Prostate gland (tissue), 2 donors: ENCODE data around the gene ABHD2. TPM values are rescaled to one million over a fixed set of nuclear protein-coding genes. Genes with fewer than 3 reads are reported as not detected.

Experiments used
- DNase-seq: peaks from one replicate; pipeline ENCODE4 v3.0.0-alpha.2; 2019; ENCODE audit warnings: low spot score
- H3K27ac ChIP-seq, 2 donors: fragments of 200-600 bp; sonication (generic); 2 replicates each; pipeline ENCODE4 v1.5.1; 2017 to 2019
- H3K27me3 ChIP-seq: fragments of 200-600 bp; sonication (generic); replicated peaks from 2 replicates; pipeline ENCODE4 v1.5.1; 2019; ENCODE audit not compliant: insufficient read depth
- H3K36me3 ChIP-seq, 2 donors: fragments of 200-600 bp; sonication (generic); 1 replicate in 1 of 2; 2 replicates in 1 of 2; pipeline versions ENCODE4 v1.5.1 to v1.8.1; 2017 to 2019
- H3K4me1 ChIP-seq: fragments of 200-600 bp; sonication (generic); replicated peaks from 2 replicates; pipeline ENCODE4 v1.5.1; 2019
- H3K4me3 ChIP-seq, 2 donors: fragments of 200-600 bp; sonication (generic); 2 replicates each; pipeline ENCODE4 v1.5.1; 2017 to 2019
- H3K9me3 ChIP-seq: fragments of 200-600 bp; sonication (generic); 2 replicates; pipeline ENCODE4 v1.5.1; 2017
- CTCF ChIP-seq, 4 experiments: fragments of 200-600 bp in 2 of 4; fragments of 450-650 bp in 2 of 4; sonication (generic) in 2 of 4; IDR thresholded peaks; 1 replicate in 3 of 4; 2 replicates in 1 of 4; pipeline ENCODE4 v1.5.1; 2016 to 2019; ENCODE audit warnings: antibody characterized with exemption in 4 of 4, mild to moderate bottlenecking in 2 of 4, moderate library complexity in 2 of 4
- POLR2A ChIP-seq: fragments of 450-650 bp; IDR thresholded peaks from one replicate; pipeline ENCODE4 v1.6.1; 2016; ENCODE audit warnings: antibody characterized with exemption, mild to moderate bottlenecking
- POLR2AphosphoS5 ChIP-seq: sonication (generic); formaldehyde crosslinking; IDR thresholded peaks from one replicate; pipeline ENCODE4 v1.6.1; 2017; ENCODE audit warnings: antibody characterized with exemption
- WGBS: methylation state at CpG from one replicate; pipeline ENCODE4 v1.1.5; 2018; 5-methylcytosine and 5-hydroxymethylcytosine counted together
- intact Hi-C: fragments of 100-400 bp; cut with DNase I; formaldehyde crosslinking; loops from one replicate; pipeline ENCODE4 v1.14.2; 2022
- total RNA-seq, 2 donors: library from RNA; depleted of rRNA; stranded (reverse); fragments of >200 nt; gene quantifications; one replicate each; pipeline ENCODE4 v1.1.0, GENCODE V29; 2016

ABHD2 gene
- total RNA-seq, 2 donors from 2014 or later, result 111 to 253 TPM

DNA sequence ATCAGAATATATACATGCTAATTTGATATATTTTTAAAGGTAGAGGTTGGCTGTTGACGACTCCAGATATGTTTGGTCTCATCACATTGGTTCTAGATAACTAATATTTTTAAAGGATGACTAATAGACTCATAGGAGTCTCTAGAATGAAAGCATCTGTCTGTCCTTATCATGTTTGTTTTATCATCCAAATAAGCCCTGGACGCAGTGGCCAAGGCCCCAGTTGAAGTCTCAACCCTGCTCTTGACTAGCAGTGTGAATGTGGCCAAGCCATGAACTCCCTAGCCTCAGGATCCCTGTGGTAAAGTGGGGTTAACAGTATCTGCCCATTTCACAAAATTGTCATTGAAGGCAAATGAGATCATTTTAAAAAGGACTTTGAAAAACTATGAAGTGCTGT is 53.6 kb downstream of the ABHD2 start:
- Histone ChIP-seq H3K27me3 (no peaks in the 10 kb centered on the region), H3K9me3 (no peaks in the 10 kb centered on the region), H3K4me3 (no peak overlapping the region), H3K27ac (peak overlapping the region in 1 of 2 donors; percentile 20), H3K36me3 (no peaks in the 10 kb centered on the region), H3K4me1 (peaks cover 11% of the 10 kb centered on the region)
- WGBS, result 46% methylated on average over 2 of the region's 2 CpGs
- TF ChIP-seq CTCF (IDR thresholded peaks at IDR 0.05), result no peak
- no peak for TF ChIP-seq POLR2AphosphoS5
- no peak for TF ChIP-seq POLR2A
- DNase-seq, result no peak
- intact Hi-C loops, result no loop called here

- peaks cover 8% of the 10 kb centered on the region for H3K4me1 ChIP-seq
- no peaks in the 10 kb centered on the region for H3K9me3 ChIP-seq
- no peak for TF ChIP-seq CTCF (IDR thresholded peaks at IDR 0.05)
- no peak for TF ChIP-seq POLR2A
- TF ChIP-seq POLR2AphosphoS5, result no peak
- no peak overlapping the region for H3K4me3 ChIP-seq
- WGBS, result 67% methylated on average over 5 of the region's 5 CpGs
- no peaks in the 10 kb centered on the region for H3K27me3 ChIP-seq
- H3K36me3 ChIP-seq, result no peaks in the 10 kb centered on the region
- intact Hi-C loops, result no loop called here
- no peak for DNase-seq
- H3K27ac ChIP-seq, result no peak overlapping the region
Observed at GRCh38 chr15:89142423-89142822, 54.2 kb downstream of the ABHD2 start.

DNA sequence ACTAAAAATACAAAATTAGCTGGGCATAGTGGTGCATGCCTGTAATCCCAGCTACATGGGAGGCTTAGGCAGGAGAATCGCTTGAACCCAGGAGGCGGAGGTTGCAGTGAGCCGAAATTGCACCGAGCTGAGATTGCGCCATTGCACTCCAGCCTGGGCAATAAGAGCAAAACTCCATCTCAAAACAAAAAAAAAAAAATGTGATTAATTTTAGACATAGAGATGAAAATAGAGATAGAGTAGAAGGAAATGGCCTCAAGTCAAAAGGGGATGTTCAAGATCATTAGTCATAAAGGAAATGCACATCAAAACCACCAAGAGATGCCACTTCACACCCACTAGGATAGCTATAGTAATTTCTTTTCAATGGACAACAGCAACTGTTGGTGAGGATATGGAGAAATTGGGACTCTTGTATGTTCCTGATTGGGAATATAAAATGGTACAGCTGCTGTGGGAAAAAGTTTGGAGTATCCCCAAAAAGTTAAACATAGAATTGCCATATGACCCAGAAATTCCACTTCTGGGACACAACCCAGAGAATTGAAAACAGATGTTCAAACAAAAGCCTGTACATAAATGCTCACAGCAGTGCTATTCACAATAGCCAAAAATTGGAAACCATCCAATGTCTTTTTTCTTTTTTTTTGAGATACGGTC is 55.4 kb downstream of the ABHD2 start:
- Histone ChIP-seq H3K27ac (no peak overlapping the region), H3K9me3 (no peaks in the 10 kb centered on the region), H3K36me3 (no peaks in the 10 kb centered on the region), H3K4me3 (no peak overlapping the region), H3K4me1 (peaks cover 8% of the 10 kb centered on the region), H3K27me3 (no peaks in the 10 kb centered on the region)
- 62% methylated on average over 6 of the region's 6 CpGs for WGBS
- TF ChIP-seq POLR2A (no peak), POLR2AphosphoS5 (peak; percentile 29)
- intact Hi-C loops, result no loop called here
- DNase-seq, result no peak

DNA sequence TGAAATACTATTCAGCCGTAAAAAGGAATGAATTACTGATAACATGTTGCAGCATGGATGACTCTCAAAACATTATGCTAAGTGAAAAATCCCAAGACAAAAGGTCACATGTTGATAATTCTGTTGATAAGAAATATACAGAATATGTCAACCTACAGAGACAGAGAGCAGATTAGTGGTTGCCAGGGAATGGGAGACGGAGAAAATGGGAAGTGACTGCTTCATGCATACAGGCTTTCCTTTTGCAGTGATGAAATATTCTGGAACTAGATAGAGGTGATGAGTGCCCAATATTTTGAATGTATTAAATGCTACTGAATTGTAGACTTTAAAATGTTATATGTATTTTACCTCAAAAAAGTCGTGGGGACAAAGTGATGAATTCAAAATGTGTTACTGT is 56.2 kb downstream of the ABHD2 start:
- Histone ChIP-seq H3K4me1 (peaks cover 8% of the 10 kb centered on the region), H3K27ac (no peak overlapping the region)

GRCh38 chr15:89146366-89146765 is 58.1 kb downstream of the ABHD2 start:
- DNase-seq, result no peak
- H3K4me3 ChIP-seq, result no peak overlapping the region
- WGBS, result 68% methylated on average over 5 of the region's 5 CpGs
- no peak overlapping the region for H3K27ac ChIP-seq
- no peaks in the 10 kb centered on the region for H3K27me3 ChIP-seq
- no peaks in the 10 kb centered on the region for H3K4me1 ChIP-seq
- no peaks in the 10 kb centered on the region for H3K36me3 ChIP-seq
- no peaks in the 10 kb centered on the region for H3K9me3 ChIP-seq
- TF ChIP-seq POLR2AphosphoS5 (no peak), CTCF (IDR thresholded peaks at IDR 0.05) (no peak), POLR2A (no peak)
- intact Hi-C loops, result no loop called here

More for the DNA sequence above, 56.2 kb downstream of the ABHD2 start:
- no peak for TF ChIP-seq POLR2AphosphoS5
- no peaks in the 10 kb centered on the region for H3K27me3 ChIP-seq
- intact Hi-C loops, result no loop called here
- H3K9me3 ChIP-seq, result no peaks in the 10 kb centered on the region
- H3K36me3 ChIP-seq, result no peaks in the 10 kb centered on the region
- WGBS, result 94% methylated on average over 3 of the region's 3 CpGs
- DNase-seq, result no peak
- no peak overlapping the region for H3K4me3 ChIP-seq

DNA sequence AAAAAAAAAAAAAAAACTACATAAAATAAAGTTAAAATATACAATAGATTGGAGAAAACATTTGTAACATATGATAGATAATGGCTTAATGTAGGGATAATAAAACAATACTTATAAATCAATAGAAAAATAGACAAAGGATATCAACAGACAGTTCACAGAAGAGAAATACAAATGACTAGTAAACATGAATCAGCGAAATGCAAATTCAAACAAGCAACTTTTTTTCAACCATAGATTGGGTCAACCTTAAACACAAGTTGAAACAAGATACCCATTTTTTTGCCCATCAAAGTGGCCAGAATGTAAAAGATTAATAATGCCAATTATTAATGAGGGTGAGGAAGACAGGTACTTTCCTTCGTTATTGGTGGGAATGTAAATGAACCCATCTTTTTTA is 59.9 kb downstream of the ABHD2 start:
- peaks cover 0 to 5% of the 10 kb centered on the region in 2 donors for H3K36me3 ChIP-seq
- H3K4me3 ChIP-seq, result no peak overlapping the region
- no peak for DNase-seq
- 70% methylated on average over 2 of the region's 2 CpGs for WGBS
- H3K4me1 ChIP-seq, result no peaks in the 10 kb centered on the region
- intact Hi-C loops, result no loop called here
- no peak overlapping the region for H3K27ac ChIP-seq
- H3K9me3 ChIP-seq, result no peaks in the 10 kb centered on the region
- H3K27me3 ChIP-seq, result no peaks in the 10 kb centered on the region
- TF ChIP-seq POLR2AphosphoS5 (no peak), CTCF (IDR thresholded peaks at IDR 0.05) (no peak), POLR2A (no peak)
